A673 (cell line): Measurements from ENCODE around the gene RLF. TPM values are rescaled to one million over a fixed set of nuclear protein-coding genes. Genes with fewer than 3 reads are reported as not detected.
A peak's percentile ranks its signal among the peaks of the same experiment; 100 is the strongest.

Experiments used
- BruUV-seq: library from RNA; stranded (reverse); fragments of 400-500 nt; replicated peaks from 2 replicates; lab custom pipeline; 2021; lab: Mats Ljungman, UMichigan
- CTCF ChIA-PET: fragments of 300-600 bp; sonication (Branson Sonifier 250); formaldehyde crosslinking; loops from one replicate; lab custom pipeline; 2022; ENCODE audit warnings: antibody characterized with exemption; lab: Charles Lee
- POLR2A ChIA-PET: fragments of 300-600 bp; sonication (Branson Sonifier 250); formaldehyde crosslinking; loops from one replicate; lab custom pipeline; 2022; ENCODE audit warnings: antibody characterized with exemption; ENCODE audit not compliant: low non-redundant PET; lab: Charles Lee
- DNase-seq: peaks from one replicate; pipeline ENCODE4 v3.0.0-alpha.2; 2015; ENCODE audit warnings: low spot score
- H3K27ac ChIP-seq: fragments of 200-600 bp; sonication (generic); 2 replicates; pipeline ENCODE4 v1.5.1; 2016; ENCODE audit warnings: mixed run types, low read depth, mild to moderate bottlenecking, mixed read lengths, antibody characterized with exemption, low read length; ENCODE audit not compliant: poor library complexity, severe bottlenecking
- H3K27me3 ChIP-seq: fragments of 200-600 bp; sonication (generic); replicated peaks from 2 replicates; pipeline ENCODE4 v1.6.1; 2017; ENCODE audit warnings: mixed run types, low read depth, mild to moderate bottlenecking, mixed read lengths, antibody characterized with exemption, low read length; ENCODE audit not compliant: insufficient read depth, poor library complexity
- H3K36me3 ChIP-seq: fragments of 200-600 bp; sonication (generic); 2 replicates; pipeline ENCODE4 v1.6.1; 2016; ENCODE audit warnings: mixed run types, mild to moderate bottlenecking, mixed read lengths, antibody characterized with exemption, low read length; ENCODE audit not compliant: insufficient read depth, poor library complexity, severe bottlenecking
- H3K4me1 ChIP-seq: fragments of 200-600 bp; sonication (generic); 2 replicates; pipeline ENCODE4 v1.6.1; 2017; ENCODE audit warnings: mixed run types, mild to moderate bottlenecking, mixed read lengths, antibody characterized with exemption, low read length; ENCODE audit not compliant: insufficient read depth, poor library complexity, severe bottlenecking
- H3K4me3 ChIP-seq: fragments of 200-600 bp; sonication (generic); 2 replicates; pipeline ENCODE4 v1.5.1; 2016; ENCODE audit warnings: low read depth, mixed run types, mild to moderate bottlenecking, mixed read lengths, low read length; ENCODE audit not compliant: poor library complexity, severe bottlenecking
- H3K9me3 ChIP-seq: fragments of 200-600 bp; sonication (generic); 2 replicates; pipeline ENCODE4 v1.6.1; 2016; ENCODE audit warnings: mixed run types, low read depth, mild to moderate bottlenecking, mixed read lengths, antibody characterized with exemption, low read length; ENCODE audit not compliant: poor library complexity, severe bottlenecking
- EZH2 ChIP-seq: fragments of 200-600 bp; sonication (generic); IDR thresholded peaks from 2 replicates; pipeline ENCODE4 v1.6.1; 2017; ENCODE audit warnings: borderline replicate concordance, low read depth, mild to moderate bottlenecking, mixed read lengths, antibody characterized with exemption, low read length; ENCODE audit not compliant: poor library complexity, severe bottlenecking
- intact Hi-C: fragments of 100-400 bp; cut with micrococcal nuclease; formaldehyde crosslinking; loops from one replicate; pipeline ENCODE4 v1.10.0; 2022; ENCODE audit not compliant: unreplicated experiment
- total RNA-seq: library from RNA; stranded (reverse); gene quantifications from 2 replicates; pipeline ENCODE4 v1.2.3, GENCODE V29; 2021
- TF ChIP-seq, protein P1 (sequence below): fragments of 300-800, 200-600 bp; sonication (generic); conservative IDR thresholded peaks from 2 replicates; pipeline ENCODE4 v1.5.1; 2017; ENCODE audit warnings: low read depth, mild to moderate bottlenecking, antibody characterized with exemption, low read length, moderate library complexity, mixed read lengths

RLF gene
- total RNA-seq, 1 experiment from 2014 or later, result 18.1 TPM

DNA sequence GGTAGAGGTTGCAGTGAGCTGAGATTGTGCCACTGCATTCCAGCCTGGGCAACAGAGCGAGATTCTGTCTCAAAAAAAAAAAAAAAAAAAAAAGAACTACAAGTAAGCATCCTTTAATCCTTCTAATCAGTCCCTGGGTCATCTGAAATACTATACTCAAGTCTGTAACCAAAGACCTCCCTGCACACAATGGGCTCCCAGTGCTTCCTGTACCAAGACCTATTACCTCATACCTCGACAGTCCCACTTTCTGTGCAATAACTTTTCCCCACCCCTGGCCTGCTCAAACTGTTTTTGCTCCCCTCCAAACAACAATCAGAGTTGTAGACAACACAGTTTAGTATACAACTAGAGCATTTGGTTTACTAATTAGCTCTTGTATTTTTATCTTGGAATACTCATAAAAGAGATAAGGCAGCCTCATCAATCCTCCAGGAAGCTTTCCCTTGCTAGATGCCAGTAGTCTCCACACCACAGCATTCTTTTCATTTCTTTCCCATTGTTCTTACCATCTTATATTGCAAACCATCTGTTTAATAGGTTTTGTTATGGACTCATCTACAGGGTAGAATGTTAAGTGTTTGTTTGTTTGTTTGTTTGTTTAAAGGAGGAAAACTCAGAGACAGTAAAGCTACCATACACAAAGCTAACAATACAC is 19.2 kb upstream of the RLF start:
- no peaks in the 10 kb centered on the region for H3K4me1 ChIP-seq
- H3K27me3 ChIP-seq, result peaks cover 18% of the 10 kb centered on the region
- no peaks in the 10 kb centered on the region for H3K36me3 ChIP-seq
- intact Hi-C loops, result loop anchor here (10.0 kb wide), 1 partner anchor 293 kb away; no protein-coding TSS in a partner anchor
- CTCF ChIA-PET, result interaction anchor here (0.5 kb wide), 1 partner anchor 263 kb away, joined by 3 read pairs; no protein-coding TSS in a partner anchor
- POLR2A ChIA-PET, result no interaction called here
- H3K9me3 ChIP-seq, result no peaks in the 10 kb centered on the region
- no peak overlapping the region for H3K27ac ChIP-seq
- DNase-seq, result no peak
- H3K4me3 ChIP-seq, result no peak overlapping the region
- no TSS peak for BruUV-seq
- no peak for TF ChIP-seq EZH2
- TF ChIP-seq, protein P1, sequence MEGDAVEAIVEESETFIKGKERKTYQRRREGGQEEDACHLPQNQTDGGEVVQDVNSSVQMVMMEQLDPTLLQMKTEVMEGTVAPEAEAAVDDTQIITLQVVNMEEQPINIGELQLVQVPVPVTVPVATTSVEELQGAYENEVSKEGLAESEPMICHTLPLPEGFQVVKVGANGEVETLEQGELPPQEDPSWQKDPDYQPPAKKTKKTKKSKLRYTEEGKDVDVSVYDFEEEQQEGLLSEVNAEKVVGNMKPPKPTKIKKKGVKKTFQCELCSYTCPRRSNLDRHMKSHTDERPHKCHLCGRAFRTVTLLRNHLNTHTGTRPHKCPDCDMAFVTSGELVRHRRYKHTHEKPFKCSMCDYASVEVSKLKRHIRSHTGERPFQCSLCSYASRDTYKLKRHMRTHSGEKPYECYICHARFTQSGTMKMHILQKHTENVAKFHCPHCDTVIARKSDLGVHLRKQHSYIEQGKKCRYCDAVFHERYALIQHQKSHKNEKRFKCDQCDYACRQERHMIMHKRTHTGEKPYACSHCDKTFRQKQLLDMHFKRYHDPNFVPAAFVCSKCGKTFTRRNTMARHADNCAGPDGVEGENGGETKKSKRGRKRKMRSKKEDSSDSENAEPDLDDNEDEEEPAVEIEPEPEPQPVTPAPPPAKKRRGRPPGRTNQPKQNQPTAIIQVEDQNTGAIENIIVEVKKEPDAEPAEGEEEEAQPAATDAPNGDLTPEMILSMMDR, result no peak

DNA sequence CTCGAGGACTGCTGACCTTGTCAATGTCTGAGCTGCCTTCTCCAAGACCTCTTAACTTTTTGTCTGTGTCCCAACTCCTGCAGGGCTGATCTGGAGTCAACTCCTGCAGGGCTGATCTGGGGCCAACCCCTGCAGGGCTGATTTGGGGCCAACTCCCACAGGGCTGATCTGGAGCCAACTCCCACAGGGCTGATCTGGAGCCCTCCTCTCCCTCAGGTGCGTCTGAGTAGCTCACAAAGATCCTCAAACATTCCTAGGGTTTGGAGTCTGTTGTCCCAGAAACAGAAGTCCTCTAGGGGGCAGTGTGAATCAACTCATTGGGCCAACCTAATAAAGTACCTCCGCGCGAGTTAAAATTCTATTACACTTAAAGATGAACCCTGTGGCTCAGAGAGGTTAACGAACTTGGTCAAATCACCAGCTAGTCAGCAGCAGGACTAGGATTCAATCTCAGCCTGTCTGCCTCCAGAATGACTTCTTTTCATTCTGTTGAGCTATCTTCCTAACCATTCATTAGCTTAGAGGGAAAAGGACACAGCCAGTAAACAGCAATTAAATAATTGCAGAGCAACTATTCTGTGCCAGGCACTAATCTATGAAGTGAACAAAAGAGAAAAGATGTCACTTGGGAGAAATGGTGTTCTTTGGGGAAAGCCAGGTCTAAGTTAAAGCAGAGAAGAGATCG is 17.2 kb upstream of the RLF start:
- intact Hi-C loops, result loop anchor here (2.0 to 10.0 kb wide), 2 partner anchors 195 to 291 kb away; no protein-coding TSS in a partner anchor
- ChIA-PET POLR2A (no interaction called here), CTCF (interaction anchor here (0.6 to 2.3 kb wide), 14 partner anchors 8 to 295 kb away, joined by 3 to 25 read pairs (median 4); no protein-coding TSS in a partner anchor)
- DNase-seq, result peak; percentile 84
- peaks cover 31% of the 10 kb centered on the region for H3K27me3 ChIP-seq
- H3K4me1 ChIP-seq, result no peaks in the 10 kb centered on the region
- TF ChIP-seq, protein P1, result peak; percentile 85
- TF ChIP-seq EZH2, result no peak
- BruUV-seq, result no TSS peak
- no peaks in the 10 kb centered on the region for H3K36me3 ChIP-seq
- H3K9me3 ChIP-seq, result no peaks in the 10 kb centered on the region
- no peak overlapping the region for H3K4me3 ChIP-seq
- H3K27ac ChIP-seq, result no peak overlapping the region

DNA sequence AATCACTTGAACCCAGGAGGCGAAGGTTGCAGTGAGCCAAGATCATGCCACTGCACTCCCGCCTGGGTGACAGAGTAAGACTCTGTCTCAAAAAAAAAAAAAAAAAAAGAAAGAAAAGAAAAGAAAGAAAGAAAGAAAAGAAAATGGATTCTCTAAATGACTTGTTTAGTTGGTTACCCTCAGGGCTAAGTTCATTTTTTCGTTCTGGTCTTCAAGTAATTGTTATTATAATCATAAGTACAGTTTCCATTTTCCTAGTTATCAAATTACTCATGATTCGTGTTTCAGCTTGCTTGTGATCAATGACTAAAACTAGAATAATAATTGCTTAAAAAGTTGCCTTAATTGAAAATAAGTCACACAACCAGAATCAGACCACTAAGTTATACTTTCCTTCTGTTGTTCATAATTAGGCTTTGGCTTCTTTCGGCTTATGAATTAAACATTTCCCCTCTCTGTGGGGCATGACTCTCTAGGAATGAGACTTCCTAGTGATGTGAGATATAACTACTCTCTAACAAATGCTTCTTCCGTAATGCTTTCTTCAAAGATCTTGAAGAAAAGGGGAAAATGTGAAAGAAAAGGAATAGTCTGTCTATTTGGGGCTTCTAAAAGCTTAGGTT is 9.6 kb upstream of the RLF start:
- Histone ChIP-seq H3K36me3 (no peaks in the 10 kb centered on the region), H3K27ac (no peak overlapping the region), H3K4me1 (peaks cover 5% of the 10 kb centered on the region), H3K4me3 (no peak overlapping the region), H3K9me3 (no peaks in the 10 kb centered on the region), H3K27me3 (peaks cover 16% of the 10 kb centered on the region)
- ChIA-PET CTCF (interaction anchor here (0.6 to 1.5 kb wide), 2 partner anchors 127 to 287 kb away, joined by 5 to 7 read pairs; no protein-coding TSS in a partner anchor), POLR2A (no interaction called here)
- peak; percentile 32 for DNase-seq
- intact Hi-C loops, result no loop called here
- BruUV-seq, result no TSS peak
- no peak for TF ChIP-seq EZH2
- TF ChIP-seq, protein P1, result no peak
